GM12874 (cell line): Measurements from ENCODE around the gene GTF2H2C_2.
"Not testable (repeated sequence)": the region's sequence is repeated elsewhere in the genome, so short reads cannot be mapped to it uniquely, and the experiment has no call there.

Source experiments
- CTCF ChIP-seq: IDR thresholded peaks from 2 replicates; pipeline ENCODE4 v1.5.1; 2011; ENCODE audit warnings: low read depth, mild to moderate bottlenecking, control low read depth, low read length, moderate library complexity; ENCODE audit not compliant: insufficient read depth

GTF2H2C_2 gene

GRCh38 chr5:70415117-70415516, at the start of gene GTF2H2C_2:
TSS of gene GTF2H2C_2 (plus strand) at chr5:70415368.
- not testable (repeated sequence) for TF ChIP-seq CTCF
